Stimulated activated naive CD8-positive, alpha-beta T cell treated with anti-CD3 and anti-CD28 coated beads, Interleukin-15, Interleukin-2, amounts not matched to agents 100 ng/mL and 50 ng/mL, for 24 hours (primary cell): Measurements from ENCODE around the gene ELL.

Experiments used
- H3K27ac Mint-ChIP-seq: one replicate; pipeline ENCODE4 v1.8.0; 2021; ENCODE audit warnings: mild to moderate bottlenecking, mixed read lengths
- H3K27me3 Mint-ChIP-seq: one replicate; pipeline ENCODE4 v1.8.0; 2021; ENCODE audit warnings: mixed read lengths
- H3K36me3 Mint-ChIP-seq: one replicate; pipeline ENCODE4 v1.8.0; 2021; ENCODE audit warnings: low read depth, mixed read lengths
- H3K4me1 Mint-ChIP-seq: one replicate; pipeline ENCODE4 v1.8.0; 2021; ENCODE audit warnings: low read depth, mixed read lengths
- H3K4me3 Mint-ChIP-seq: one replicate; pipeline ENCODE4 v1.8.0; 2021; ENCODE audit warnings: mild to moderate bottlenecking, mixed read lengths
- H3K9me3 Mint-ChIP-seq: one replicate; pipeline ENCODE4 v1.8.0; 2021; ENCODE audit warnings: mixed read lengths

The ELL gene

GRCh38 chr19:18465964-18466339 lies 55.9 kb downstream of the ELL start:
- Mint-ChIP-seq H3K4me3 (no peak overlapping the region), H3K9me3 (no peaks in the 10 kb centered on the region), H3K27ac (no peak overlapping the region), H3K4me1 (peaks cover 5% of the 10 kb centered on the region), H3K36me3 (peaks cover 11% of the 10 kb centered on the region), H3K27me3 (no peaks in the 10 kb centered on the region)

GRCh38 chr19:18465214-18465963 lies 56.5 kb downstream of the ELL start:
- Mint-ChIP-seq H3K36me3 (peaks cover 11% of the 10 kb centered on the region), H3K27me3 (no peaks in the 10 kb centered on the region), H3K27ac (no peak overlapping the region), H3K4me1 (peaks cover 5% of the 10 kb centered on the region), H3K4me3 (no peak overlapping the region), H3K9me3 (no peaks in the 10 kb centered on the region)

- Mint-ChIP-seq H3K27me3 (no peaks in the 10 kb centered on the region), H3K4me1 (peaks cover 5% of the 10 kb centered on the region), H3K4me3 (no peak overlapping the region), H3K36me3 (peaks cover 11% of the 10 kb centered on the region), H3K9me3 (no peaks in the 10 kb centered on the region), H3K27ac (peak overlapping the region; percentile 31)
These were observed 57.2 kb downstream of the ELL start for GRCh38 chr19:18464646-18465045.

- no peak overlapping the region for H3K4me3 Mint-ChIP-seq
- H3K36me3 Mint-ChIP-seq, result peaks cover 16% of the 10 kb centered on the region
- H3K4me1 Mint-ChIP-seq, result no peaks in the 10 kb centered on the region
- no peak overlapping the region for H3K27ac Mint-ChIP-seq
- no peaks in the 10 kb centered on the region for H3K9me3 Mint-ChIP-seq
- H3K27me3 Mint-ChIP-seq, result no peaks in the 10 kb centered on the region
These were observed 60.4 kb downstream of the ELL start for GRCh38 chr19:18461471-18461870.

GRCh38 chr19:18460900-18461299 lies 61.0 kb downstream of the ELL start:
- H3K27ac Mint-ChIP-seq, result no peak overlapping the region
- H3K4me1 Mint-ChIP-seq, result no peaks in the 10 kb centered on the region
- H3K4me3 Mint-ChIP-seq, result no peak overlapping the region
- no peaks in the 10 kb centered on the region for H3K27me3 Mint-ChIP-seq
- H3K9me3 Mint-ChIP-seq, result no peaks in the 10 kb centered on the region
- H3K36me3 Mint-ChIP-seq, result peaks cover 21% of the 10 kb centered on the region

GRCh38 chr19:18457483-18458331 lies 64.2 kb downstream of the ELL start:
- H3K36me3 Mint-ChIP-seq, result peaks cover 11% of the 10 kb centered on the region
- no peaks in the 10 kb centered on the region for H3K27me3 Mint-ChIP-seq
- H3K4me3 Mint-ChIP-seq, result no peak overlapping the region
- no peak overlapping the region for H3K27ac Mint-ChIP-seq
- H3K9me3 Mint-ChIP-seq, result no peaks in the 10 kb centered on the region
- H3K4me1 Mint-ChIP-seq, result no peaks in the 10 kb centered on the region

GRCh38 chr19:18456974-18457373 lies 64.9 kb downstream of the ELL start:
- Mint-ChIP-seq H3K36me3 (peaks cover 11% of the 10 kb centered on the region), H3K4me3 (no peak overlapping the region)

GRCh38 chr19:18456279-18456678 lies 65.6 kb downstream of the ELL start:
- Mint-ChIP-seq H3K4me3 (no peak overlapping the region), H3K27me3 (no peaks in the 10 kb centered on the region), H3K36me3 (peaks cover 11% of the 10 kb centered on the region), H3K27ac (no peak overlapping the region), H3K4me1 (no peaks in the 10 kb centered on the region), H3K9me3 (no peaks in the 10 kb centered on the region)

More at GRCh38 chr19:18456974-18457373, 64.9 kb downstream of the ELL start:
- Mint-ChIP-seq H3K4me1 (no peaks in the 10 kb centered on the region), H3K27me3 (no peaks in the 10 kb centered on the region), H3K27ac (no peak overlapping the region), H3K9me3 (no peaks in the 10 kb centered on the region)

GRCh38 chr19:18453269-18454024 lies 68.4 kb downstream of the ELL start:
- no peaks in the 10 kb centered on the region for H3K9me3 Mint-ChIP-seq
- no peak overlapping the region for H3K27ac Mint-ChIP-seq
- no peak overlapping the region for H3K4me3 Mint-ChIP-seq
- no peaks in the 10 kb centered on the region for H3K4me1 Mint-ChIP-seq
- no peaks in the 10 kb centered on the region for H3K27me3 Mint-ChIP-seq
- peaks cover 11% of the 10 kb centered on the region for H3K36me3 Mint-ChIP-seq

GRCh38 chr19:18452386-18452785 lies 69.5 kb downstream of the ELL start:
- Mint-ChIP-seq H3K27me3 (no peaks in the 10 kb centered on the region), H3K27ac (no peak overlapping the region), H3K4me3 (no peak overlapping the region), H3K9me3 (no peaks in the 10 kb centered on the region), H3K4me1 (no peaks in the 10 kb centered on the region), H3K36me3 (peaks cover 15% of the 10 kb centered on the region)

GRCh38 chr19:18450931-18451836 lies 70.7 kb downstream of the ELL start:
- H3K4me1 Mint-ChIP-seq, result no peaks in the 10 kb centered on the region
- no peaks in the 10 kb centered on the region for H3K27me3 Mint-ChIP-seq
- no peaks in the 10 kb centered on the region for H3K9me3 Mint-ChIP-seq
- no peak overlapping the region for H3K4me3 Mint-ChIP-seq
- no peak overlapping the region for H3K27ac Mint-ChIP-seq
- peaks cover 23% of the 10 kb centered on the region for H3K36me3 Mint-ChIP-seq

- no peak overlapping the region for H3K27ac Mint-ChIP-seq
These were observed 71.6 kb downstream of the ELL start for GRCh38 chr19:18450021-18450930.

GRCh38 chr19:18449552-18449951 lies 72.3 kb downstream of the ELL start:
- H3K4me3 Mint-ChIP-seq, result no peak overlapping the region
- H3K4me1 Mint-ChIP-seq, result no peaks in the 10 kb centered on the region
- H3K27ac Mint-ChIP-seq, result no peak overlapping the region
- H3K36me3 Mint-ChIP-seq, result peaks cover 19% of the 10 kb centered on the region
- H3K27me3 Mint-ChIP-seq, result no peaks in the 10 kb centered on the region
- no peaks in the 10 kb centered on the region for H3K9me3 Mint-ChIP-seq

More at GRCh38 chr19:18450021-18450930, 71.6 kb downstream of the ELL start:
- Mint-ChIP-seq H3K4me1 (no peaks in the 10 kb centered on the region), H3K36me3 (peaks cover 19% of the 10 kb centered on the region), H3K27me3 (no peaks in the 10 kb centered on the region), H3K9me3 (no peaks in the 10 kb centered on the region), H3K4me3 (no peak overlapping the region)
